OCI-M1 (cell line): ENCODE data around the gene FSTL3.
"Not testable (repeated sequence)": the region's sequence is repeated elsewhere in the genome, so short reads cannot be mapped to it uniquely, and the experiment has no call there.

Source experiments
- DNase-seq: peaks from one replicate; lab custom pipeline; 2025; lab: John Stamatoyannopoulos, UW

The FSTL3 gene

DNA sequence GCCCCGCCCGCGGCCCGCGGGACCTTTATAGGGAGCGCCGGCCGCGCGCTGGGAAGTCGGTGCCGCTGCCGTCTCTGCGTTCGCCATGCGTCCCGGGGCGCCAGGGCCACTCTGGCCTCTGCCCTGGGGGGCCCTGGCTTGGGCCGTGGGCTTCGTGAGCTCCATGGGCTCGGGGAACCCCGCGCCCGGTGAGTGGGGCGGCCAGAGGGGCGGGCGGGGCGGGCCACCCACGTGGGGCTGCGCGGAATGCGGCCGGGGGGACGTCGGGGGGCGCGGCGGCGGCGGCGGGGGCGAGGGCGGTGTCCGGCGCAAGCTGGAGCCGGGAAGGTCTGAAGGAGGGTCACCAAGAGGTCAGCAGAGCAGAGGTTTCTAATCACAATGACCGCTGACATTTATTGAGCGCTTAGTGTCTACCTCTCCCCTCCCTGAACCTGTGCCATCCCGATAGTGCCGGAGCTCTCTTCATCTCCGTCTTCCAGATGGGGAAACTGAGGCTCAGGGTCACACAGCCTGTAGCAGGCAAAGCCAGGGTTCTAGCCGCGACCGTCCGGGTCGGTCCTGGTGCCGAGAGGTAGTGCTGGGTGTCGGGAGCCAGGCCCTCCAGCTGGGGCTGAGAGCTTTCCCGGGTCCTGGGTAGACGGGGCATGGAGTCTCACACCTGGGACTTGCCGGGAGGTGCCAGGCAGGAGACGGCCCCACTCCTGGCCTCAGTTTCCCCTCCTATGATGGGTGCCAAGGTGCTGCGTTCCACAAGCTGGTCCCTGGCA lies at the start of gene FSTL3:
TSS of gene FSTL3 (plus strand) at position 54 of the 767 bp plus-strand sequence. CDS start at position 86, 32 bp downstream.
- DNase-seq = no peak

DNA sequence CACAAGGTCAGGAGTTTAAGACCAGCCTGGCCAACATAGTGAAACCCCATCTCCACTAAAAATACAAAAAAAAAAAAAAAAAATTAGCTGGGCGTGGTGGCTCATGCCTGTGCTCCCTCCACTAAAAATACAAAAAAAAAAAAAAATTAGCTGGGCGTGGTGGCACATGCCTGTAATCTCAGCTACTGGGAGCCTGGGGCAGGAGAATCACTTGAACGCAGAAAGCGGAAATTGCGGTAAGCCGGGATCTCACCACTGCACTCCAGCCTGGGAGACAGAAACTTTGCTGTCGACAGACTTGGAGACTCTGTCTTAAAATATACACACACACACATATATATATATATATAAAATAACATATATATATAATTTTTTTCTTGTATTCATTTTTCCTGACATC lies 49.6 kb upstream of the FSTL3 start:
- not testable (repeated sequence) for DNase-seq

DNA sequence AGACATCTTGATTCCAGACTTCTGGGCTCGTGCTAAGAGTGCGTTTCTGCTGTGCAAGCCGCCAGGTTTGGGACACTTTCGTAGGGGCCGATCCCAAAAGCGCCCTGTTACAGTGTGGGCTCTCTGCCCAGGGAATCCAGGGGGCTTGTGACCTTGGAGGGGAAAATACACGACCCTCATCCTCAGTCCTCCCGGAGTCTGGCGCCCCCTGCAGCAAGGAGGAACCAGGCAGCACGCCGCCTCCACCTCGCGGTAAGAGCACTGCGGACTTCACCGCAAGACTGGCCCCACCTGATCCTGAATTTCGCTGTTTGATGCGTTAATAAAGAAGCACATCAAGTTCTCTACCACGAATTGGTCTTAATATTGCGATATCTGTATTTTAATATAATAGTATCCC lies 48.0 kb upstream of the FSTL3 start:
- no peak for DNase-seq

DNA sequence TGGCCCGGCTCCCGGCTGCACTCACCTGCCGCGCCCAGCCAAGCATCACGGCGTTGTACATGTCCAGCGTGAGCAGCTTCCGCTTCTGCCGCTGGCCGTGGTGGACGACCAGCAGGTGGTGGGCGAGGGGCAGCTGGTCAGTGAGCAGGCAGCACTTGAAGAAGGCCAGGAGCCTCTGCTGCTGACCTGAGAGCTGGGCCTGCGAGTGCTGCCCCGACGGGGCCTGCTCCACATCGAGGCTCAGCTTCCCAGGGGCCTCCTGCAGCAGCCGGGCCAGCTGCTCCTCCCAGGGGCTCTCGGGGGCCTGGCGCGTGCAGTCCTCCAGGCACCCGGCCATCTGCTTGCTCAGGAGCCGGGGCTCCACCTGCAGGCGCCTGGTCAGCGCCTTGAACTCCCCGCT lies 46.7 kb upstream of the FSTL3 start:
- not testable (repeated sequence) for DNase-seq

DNA sequence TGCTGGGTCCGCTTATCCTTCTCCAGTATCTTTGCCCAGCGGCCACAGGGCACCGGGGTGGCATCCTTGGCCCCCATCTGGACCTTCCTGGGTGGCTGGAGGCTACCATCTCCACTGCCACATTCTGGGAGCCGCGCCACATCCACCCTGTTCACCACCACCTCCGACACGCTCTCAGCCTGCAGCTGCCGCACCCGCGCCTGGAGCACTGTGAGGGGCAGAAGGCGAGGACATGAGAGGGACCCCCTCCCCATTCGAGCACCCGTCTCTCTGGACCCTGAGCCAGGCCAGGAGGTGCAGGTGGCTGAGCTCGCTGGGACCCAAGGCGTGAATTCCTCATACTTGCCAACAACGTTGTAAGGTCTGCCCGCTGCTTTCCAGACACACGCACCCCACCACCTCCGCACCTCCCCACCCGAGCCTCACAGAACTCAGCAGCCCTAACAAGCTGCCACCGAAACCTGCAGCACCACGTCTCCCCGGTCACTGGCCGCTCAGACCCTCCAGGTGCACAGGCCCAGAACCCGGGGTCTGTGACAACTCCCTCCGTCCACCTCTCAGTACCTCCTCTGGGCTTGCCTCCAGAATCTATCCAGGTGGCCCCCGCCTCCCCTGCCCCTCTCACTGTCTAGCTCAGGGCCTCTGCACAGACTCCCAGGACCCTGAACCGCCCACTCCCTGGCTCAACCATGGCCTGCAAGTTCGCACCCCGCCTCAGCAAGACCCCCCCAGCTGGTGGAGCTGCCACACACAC lies 46.1 kb upstream of the FSTL3 start:
- DNase-seq = no peak

DNA sequence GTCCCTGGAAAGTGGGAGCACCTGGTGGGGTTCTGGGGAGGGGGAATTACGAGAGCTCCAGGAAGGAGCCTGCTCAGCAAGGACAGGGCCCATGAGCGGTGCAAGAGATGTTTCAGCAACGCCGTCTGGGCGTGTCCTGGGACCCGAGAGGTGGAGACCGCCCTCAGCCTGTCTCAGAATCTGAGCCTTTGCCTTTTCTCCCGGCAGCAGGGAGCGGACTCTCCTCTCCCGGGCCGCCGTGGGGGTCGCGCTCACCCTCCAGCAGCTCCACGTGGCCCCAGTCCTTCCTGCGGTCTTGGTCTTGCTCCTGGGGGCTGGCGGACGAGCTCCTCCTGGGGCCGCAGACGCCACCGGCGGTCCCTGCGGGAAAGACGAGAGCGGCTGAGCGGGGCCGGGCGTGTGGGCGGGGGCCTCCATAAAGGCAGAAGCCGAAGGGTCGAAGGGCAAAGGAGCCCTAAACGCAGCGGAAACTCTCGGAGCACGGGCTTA lies 43.6 kb upstream of the FSTL3 start:
- DNase-seq = peak; percentile 55

DNA sequence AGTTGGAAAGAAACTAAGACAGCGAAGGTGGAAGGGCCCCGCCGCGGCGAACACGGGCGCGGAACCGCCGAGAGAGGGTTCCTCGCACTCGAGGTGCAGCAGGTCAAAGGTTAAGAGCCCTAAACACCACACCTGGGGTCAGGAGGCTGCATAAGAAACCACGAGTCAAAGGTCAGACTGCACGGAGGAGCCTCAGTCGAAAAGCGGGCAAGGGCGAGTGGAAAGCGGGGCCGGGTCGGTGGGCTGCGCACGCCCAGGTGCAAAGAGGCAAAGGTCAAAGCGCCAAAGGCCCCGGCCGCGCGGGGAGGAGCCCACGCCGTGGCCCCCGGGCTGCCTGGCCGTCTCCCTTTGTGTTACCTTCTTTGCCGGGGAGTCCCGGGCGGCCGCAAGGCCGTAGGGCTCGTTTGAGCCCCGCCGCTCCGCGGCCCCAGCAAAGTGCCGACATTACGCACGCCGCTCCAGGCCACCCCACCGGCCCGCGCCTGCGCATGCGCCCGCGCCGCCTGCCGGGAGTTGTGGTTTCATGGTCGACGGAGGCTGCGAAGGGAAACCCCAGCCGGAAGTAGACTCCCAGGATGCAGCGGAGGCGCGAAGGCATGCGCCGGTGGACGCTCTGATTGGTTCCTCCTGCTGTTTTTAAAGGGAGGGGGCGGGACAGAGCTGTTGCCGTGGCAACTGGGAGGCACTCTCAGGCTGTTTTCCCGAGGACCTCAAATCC lies 43.0 kb upstream of the FSTL3 start, which contains the start of gene POLRMT:
TSS of gene POLRMT (minus strand) at position 470 of the 718 bp plus-strand sequence. CDS start at position 445, 25 bp downstream.
- peak; percentile 95 for DNase-seq

DNA sequence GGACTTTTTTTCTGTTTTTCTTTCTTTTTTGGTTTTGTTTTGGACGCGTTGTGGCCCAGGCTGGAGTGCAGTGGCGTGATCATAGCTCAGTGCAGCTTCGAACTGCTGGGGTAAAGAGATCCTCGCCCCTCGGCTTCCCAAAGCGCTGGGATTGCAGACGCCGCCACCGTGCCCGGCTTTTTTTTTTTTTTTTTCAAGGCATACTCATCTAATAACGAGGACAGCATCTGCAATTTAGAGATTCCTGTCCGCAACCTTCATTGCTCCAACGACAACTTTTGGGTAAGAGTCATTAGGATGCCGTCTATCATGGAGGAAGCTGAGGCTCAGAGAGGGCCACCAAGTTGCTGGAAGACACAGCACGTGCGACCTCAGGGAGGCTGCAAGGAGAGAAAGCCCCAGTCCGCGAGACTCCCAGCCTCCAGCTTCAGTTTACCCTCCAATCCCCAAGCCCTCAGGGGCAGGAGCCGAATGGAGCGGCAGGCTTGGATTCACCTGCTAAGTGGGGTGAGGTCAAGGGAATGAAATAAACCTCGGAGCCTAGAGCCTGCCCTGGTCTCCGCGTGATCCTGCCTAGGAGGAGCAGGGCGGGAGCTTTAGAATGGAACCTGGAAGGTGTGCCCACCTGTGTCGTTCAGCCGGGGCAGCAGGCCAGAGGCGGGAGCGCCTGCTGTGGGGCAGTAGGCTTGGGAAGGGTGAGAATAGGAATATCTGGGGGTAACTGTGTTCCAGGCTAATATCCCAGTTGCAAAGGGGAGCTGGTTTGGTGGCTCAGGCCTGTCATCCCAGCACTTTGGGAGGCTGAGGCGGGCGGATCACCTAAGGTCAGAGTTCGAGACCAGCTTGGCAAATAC lies 42.2 kb upstream of the FSTL3 start:
- no peak for DNase-seq

DNA sequence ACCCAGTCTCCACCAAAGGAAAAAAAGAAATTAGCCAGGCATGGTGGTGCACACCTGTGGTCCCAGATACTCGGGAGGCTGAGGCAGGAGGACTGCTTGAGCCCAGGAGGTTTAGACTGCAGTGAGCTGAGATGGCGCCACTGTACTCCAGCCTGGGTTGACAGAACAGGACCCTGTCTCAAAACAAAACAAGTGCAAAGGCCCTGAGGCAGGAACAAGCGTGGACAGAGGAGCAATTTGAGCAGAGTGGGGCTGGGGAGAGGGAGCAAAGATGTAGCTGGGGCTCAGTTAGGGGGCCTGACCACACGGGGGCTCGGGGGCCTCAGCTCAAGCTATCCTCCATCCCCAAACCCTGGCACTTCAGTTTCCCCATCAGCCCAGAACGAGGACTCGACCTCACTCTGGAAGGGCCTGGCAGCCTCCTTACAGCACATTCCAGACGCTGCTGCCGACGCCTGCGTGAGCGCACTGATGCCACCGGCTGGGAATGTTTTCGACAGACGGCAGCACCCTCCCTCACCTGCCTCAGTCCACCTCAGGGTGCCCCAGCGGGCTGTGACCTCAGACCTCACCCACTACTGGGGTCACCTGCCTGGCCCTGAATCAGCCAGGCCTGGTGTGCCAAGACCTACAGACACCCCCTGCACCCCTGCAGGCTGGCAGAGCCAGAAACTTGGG lies 41.1 kb upstream of the FSTL3 start:
- DNase-seq = no peak

DNA sequence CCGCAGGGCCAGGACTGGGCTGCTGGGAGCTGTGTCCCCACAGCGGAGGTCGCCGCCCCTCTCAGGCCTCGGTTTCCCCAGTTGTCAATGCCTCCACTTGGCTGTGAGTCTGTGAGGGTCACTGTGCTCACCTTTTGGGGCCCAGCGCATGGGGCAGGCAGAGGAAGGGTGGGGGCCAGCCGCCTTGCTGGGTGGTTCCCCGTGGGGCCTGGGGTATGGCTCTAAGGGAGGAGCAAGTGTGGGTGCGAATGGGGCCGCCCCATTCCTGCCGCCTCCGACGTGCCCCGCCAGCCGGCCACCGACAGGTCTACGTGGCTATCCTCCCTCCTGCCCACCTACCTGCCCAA lies 37.3 kb upstream of the FSTL3 start:
- DNase-seq = no peak

DNA sequence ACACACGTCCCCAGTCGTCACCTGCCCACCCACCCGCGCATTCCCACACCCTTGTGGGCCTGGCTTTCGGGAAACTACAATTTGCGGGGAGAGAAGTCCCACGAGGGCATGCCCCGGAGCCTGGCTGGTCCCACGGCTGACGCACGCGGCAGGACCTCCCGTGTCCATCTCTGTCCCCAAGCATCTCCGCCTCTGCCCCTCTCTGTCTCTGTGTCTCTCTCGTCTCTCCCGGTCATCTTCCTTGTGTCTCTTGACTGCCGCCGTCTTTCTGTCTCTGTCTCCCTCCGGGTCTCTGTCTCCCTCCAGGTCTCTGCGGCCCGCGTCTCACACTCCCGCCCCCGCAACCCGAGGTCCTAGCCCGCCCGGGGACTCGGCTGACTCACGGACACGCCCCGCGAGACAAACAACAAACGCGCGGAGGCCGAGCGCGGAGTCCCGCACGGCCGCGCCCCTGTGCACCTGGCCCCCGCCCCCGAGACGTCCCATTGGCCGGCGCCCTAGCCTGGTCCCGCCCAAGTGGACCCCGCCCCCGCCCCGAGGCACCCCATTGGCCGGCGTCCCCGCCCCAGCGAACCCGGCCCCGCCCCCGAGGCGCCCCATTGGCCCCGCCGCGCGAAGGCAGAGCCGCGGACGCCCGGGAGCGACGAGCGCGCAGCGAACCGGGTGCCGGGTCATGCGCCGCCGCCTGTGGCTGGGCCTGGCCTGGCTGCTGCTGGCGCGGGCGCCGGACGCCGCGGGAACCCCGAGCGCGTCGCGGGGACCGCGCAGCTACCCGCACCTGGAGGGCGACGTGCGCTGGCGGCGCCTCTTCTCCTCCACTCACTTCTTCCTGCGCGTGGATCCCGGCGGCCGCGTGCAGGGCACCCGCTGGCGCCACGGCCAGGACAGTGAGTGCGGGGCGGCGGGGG lies 36.7 kb upstream of the FSTL3 start, which contains the start of gene FGF22:
TSS of gene FGF22 (plus strand) at position 627 of the 908 bp plus-strand sequence. CDS start at position 674, 47 bp downstream.
- peak; percentile 84 for DNase-seq

DNA sequence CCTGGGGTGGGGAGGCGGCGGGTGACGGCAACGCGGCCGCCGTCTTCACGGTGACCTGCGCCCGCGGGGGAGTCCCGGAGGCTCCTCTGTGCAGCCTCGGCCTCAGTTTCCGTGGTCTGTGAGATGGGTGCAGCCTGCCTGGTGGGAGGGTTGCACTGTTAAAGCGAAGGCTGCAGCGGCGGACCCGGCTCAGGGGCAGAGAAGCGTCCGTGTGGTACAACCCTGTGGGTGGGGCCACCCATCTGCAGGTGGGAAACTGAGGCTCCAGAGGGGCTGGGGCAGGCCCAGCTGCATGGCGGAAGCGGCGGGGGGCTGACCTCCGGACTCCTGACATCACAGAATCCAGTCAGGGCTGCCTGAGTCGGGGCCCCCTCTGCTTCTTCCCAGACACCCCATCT lies 36.0 kb upstream of the FSTL3 start:
- no peak for DNase-seq

DNA sequence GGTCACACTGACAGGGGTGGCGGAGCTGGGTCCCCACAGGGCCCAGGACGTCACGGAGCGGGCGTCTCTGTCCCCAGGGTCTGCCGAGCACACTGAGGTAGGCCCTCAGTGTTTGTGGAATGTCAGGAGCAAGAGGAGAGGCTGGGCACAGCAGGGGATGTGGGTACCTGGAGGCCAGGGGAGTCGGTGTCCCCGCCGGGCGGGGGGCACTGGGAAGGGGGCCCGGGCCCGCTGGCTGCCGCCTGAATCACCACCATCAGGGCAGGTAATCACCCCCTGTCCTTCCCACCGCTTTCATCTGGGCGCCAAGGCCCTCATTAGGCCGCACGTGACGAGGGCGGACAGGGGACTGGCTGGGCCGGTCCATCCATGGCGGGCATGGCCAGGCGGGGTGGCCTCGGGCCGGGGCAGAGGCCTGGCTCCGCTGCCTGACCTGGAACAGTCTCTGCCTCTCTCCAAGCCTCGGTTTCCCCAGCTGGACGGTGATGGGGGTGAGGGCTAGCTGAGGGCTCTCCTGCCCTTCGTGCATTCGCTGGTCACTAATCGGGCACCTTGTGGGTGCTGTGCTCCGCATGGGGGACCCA lies 35.5 kb upstream of the FSTL3 start:
- no peak for DNase-seq

DNA sequence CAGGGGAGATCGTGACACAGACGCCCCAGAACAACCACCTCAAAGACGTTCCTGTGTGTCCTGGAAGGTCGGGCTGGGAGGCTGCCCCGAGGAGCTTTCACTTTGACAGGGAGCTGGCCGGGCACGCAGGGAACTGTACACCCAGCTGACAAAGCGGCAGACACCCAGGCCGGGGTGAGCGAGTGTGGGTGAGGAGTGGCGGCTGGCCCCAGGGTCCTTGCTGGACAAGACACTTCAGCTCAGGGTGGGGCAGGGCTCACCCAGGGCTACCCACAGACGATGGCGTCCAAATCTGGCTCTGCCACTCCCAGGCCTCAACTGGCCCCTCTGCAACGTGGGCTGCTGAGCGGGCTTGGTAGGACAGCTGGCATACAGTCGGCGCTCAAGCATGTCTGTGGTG lies 34.5 kb upstream of the FSTL3 start:
- no peak for DNase-seq

DNA sequence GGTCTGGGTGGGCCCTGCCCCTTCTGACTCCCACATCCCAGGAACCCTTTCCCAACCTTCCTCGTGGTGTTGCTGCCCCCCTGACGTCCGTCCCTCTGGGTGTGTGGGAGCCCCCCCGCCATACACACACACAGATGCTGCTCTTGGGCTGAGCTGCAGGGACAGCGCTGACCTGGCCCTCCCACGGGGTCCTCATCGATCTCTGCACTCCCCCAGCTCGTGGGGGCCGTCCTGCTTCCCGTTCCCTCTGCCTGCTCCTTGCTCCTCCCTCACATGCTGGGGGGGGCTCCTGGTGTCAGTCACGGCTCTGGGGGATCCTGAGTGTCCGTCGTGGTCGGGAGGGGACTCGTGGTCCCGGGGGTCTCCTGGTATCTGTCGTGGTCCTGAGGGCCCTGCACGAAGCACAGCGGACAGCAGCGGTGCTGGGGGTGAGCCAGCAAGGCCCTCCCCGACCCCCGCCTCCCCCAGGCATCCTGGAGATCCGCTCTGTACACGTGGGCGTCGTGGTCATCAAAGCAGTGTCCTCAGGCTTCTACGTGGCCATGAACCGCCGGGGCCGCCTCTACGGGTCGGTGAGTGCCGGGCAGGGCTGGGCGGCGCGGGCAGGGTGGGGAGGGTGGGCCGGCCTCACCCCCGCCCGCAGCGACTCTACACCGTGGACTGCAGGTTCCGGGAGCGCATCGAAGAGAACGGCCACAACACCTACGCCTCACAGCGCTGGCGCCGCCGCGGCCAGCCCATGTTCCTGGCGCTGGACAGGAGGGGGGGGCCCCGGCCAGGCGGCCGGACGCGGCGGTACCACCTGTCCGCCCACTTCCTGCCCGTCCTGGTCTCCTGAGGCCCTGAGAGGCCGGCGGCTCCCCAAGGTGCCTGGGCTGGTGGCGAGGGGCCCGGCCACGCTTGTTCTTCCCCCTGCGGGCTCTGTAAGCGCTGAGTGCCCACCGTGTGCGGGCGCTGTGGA lies 33.1 kb upstream of the FSTL3 start:
- no peak for DNase-seq

DNA sequence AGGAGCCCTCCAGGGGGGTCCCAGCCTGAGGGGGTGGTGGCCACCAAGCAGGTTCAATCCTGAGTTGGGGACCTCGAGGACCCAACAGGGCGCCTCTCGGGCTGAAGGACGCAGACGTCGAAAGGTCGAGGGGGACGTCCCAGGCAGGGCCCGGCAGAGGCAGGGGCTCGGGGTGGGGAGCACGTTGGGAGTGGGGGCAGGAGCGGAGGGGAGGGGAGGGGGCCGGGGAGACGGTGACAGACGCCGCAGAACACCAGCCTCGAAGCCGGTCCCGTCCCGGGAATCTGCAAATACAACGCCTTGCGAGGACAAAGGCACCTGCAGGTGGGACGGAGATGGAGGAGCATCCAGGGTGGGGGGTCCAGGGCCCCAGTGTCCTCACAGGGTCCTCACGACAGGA lies 32.5 kb upstream of the FSTL3 start:
- DNase-seq = no peak

DNA sequence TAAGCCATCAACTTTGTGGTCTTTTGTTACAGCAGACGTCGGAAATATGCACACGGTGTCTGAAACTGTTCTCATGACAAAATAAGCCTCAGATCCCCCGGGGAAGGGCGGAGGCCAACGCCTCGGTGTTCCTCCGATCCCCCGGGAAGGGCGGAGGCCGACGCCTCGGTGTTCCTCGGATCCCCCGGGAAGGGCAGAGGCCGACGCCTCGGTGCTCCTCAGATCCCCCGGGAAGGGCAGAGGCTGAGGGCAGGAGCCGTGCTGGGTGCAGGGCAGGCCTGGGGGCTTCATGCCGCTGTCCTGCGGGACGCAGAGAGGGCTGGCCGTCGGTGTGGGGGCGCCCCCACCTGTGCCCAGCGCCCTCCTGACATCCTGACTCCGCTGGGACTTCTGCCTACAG lies 31.8 kb upstream of the FSTL3 start:
- DNase-seq = no peak

DNA sequence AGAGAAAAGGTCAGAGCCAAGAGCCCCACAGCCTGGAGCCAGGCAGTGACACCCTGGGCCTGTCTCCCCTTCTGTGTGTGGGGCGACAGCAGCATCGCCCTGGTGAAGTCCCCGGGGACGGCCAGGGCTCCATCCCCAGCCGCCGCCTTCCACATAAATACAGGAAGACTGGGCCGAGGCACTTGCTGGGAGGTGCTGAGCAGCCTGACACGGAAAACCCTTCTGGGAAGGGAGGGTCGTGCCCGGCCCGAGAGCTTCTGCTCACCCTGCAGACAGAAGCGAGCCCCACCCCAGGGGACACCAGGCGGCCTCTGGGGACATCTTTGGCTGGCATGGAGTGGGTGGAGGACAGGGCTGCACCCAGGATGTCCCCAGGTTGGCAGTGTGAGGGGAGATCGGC lies 31.4 kb upstream of the FSTL3 start:
- DNase-seq = no peak
